HG03460 (cell line): ENCODE results near the gene SBK2.
"Not testable (repeated sequence)": the region's sequence is repeated elsewhere in the genome, so short reads cannot be mapped to it uniquely, and the experiment has no call there.

ENCODE experiments used
- ATAC-seq: cut with Tn5 transposase; IDR thresholded peaks from one replicate; pipeline ENCODE4 v1.9.1; 2021; ENCODE audit not compliant: unreplicated experiment

SBK2 gene

GRCh38 chr19:55503502-55504251 is 33.3 kb downstream of the SBK2 start:
- ATAC-seq = peak; percentile 92

GRCh38 chr19:55503157-55503501 is 33.8 kb downstream of the SBK2 start:
- no peak for ATAC-seq

GRCh38 chr19:55502197-55502952 is 34.6 kb downstream of the SBK2 start:
- no peak for ATAC-seq

- ATAC-seq = no peak
Observed at GRCh38 chr19:55500368-55500952, 36.5 kb downstream of the SBK2 start.

- ATAC-seq = no peak
Observed at GRCh38 chr19:55498246-55498840, 38.6 kb downstream of the SBK2 start.

GRCh38 chr19:55497763-55498162 is 39.2 kb downstream of the SBK2 start:
- ATAC-seq = no peak

GRCh38 chr19:55496820-55497219 is 40.1 kb downstream of the SBK2 start:
- ATAC-seq = not testable (repeated sequence)

- no peak for ATAC-seq
Observed at GRCh38 chr19:55495646-55496349, 41.1 kb downstream of the SBK2 start.

- ATAC-seq = no peak
Observed at GRCh38 chr19:55494172-55494761, 42.7 kb downstream of the SBK2 start.

GRCh38 chr19:55493645-55494171 is 43.2 kb downstream of the SBK2 start:
- ATAC-seq = no peak

- no peak for ATAC-seq
Observed at GRCh38 chr19:55493052-55493644, 43.8 kb downstream of the SBK2 start.

GRCh38 chr19:55492362-55492944 is 44.5 kb downstream of the SBK2 start:
- ATAC-seq = no peak

- ATAC-seq = no peak
Observed at GRCh38 chr19:55491546-55492360, 45.2 kb downstream of the SBK2 start.

GRCh38 chr19:55490478-55491432 is 46.2 kb downstream of the SBK2 start:
- ATAC-seq = no peak

- ATAC-seq = no peak
Observed at GRCh38 chr19:55489711-55490477, 47.0 kb downstream of the SBK2 start.

- ATAC-seq = no peak
Observed at GRCh38 chr19:55488986-55489710, 47.8 kb downstream of the SBK2 start.
